GM10248 (cell line): ENCODE data around the gene SAMD1.

Experiments
- CTCF ChIA-PET: fragments of 300-600 bp; sonication (Branson Sonifier 250); formaldehyde crosslinking; extraction: SDS; loops from one replicate; lab custom pipeline; 2021; ENCODE audit warnings: antibody characterized with exemption; lab: Yijun Ruan, JAX
- POLR2A ChIA-PET: fragments of 350-650 bp; sonication (Branson Sonifier 250); formaldehyde crosslinking; extraction: SDS; loops from one replicate; lab custom pipeline; 2020; ENCODE audit warnings: antibody characterized with exemption; lab: Yijun Ruan, JAX
- DNase-seq: peaks from one replicate; pipeline ENCODE4 v3.0.0; 2012; ENCODE audit errors: extremely low spot score
- TF ChIP-seq, protein P1 (sequence below): IDR thresholded peaks from 2 replicates; pipeline ENCODE4 v1.5.1; 2012; ENCODE audit warnings: mild to moderate bottlenecking, low read depth; ENCODE audit errors: extremely low read depth, missing control alignments, control extremely low read depth

SAMD1 gene

DNA sequence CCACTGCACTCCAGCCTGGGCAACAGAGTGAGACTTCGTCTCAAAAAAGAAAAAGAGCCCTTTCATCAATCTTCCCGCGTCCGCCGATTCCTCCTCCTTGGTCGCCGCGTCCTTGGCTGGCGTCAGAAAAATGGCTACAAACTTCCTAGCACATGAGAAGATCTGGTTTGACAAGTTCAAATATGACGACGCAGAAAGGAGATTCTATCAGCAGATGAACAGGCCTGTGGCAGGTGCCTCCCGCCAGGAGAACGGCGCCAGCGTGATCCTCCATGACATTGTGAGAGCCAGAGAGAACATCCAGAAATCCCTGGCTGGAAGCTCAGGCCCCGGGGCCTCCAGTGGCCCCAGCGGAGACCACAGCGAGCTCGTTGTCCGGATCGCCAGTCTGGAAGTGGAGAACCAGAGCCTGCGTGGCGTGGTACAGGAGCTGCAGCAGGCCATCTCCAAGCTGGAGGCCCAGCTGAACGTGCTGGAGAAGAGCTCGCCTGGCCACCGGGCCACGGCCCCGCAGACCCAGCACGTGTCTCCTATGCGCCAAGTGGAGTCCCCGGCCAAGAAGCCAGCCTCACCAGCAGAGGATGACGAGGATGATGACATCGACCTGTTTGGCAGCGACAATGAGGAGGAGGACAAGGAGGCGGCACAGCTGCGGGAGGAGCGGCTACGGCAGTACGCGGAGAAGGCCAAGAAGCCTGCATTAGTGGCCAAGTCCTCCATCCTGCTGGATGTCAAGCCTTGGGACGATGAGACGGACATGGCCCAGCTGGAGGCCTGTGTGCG, 20.1 kb downstream of the SAMD1 start:
- ChIA-PET POLR2A (no interaction called here), CTCF (interaction anchor here (1.1 to 6.9 kb wide), 17 partner anchors 12 to 481 kb away, joined by 3 to 106 read pairs (median 7); partner anchors contain the start of genes ASF1B, IL27RA and PALM3)
- no peak for DNase-seq
- TF ChIP-seq, protein P1, sequence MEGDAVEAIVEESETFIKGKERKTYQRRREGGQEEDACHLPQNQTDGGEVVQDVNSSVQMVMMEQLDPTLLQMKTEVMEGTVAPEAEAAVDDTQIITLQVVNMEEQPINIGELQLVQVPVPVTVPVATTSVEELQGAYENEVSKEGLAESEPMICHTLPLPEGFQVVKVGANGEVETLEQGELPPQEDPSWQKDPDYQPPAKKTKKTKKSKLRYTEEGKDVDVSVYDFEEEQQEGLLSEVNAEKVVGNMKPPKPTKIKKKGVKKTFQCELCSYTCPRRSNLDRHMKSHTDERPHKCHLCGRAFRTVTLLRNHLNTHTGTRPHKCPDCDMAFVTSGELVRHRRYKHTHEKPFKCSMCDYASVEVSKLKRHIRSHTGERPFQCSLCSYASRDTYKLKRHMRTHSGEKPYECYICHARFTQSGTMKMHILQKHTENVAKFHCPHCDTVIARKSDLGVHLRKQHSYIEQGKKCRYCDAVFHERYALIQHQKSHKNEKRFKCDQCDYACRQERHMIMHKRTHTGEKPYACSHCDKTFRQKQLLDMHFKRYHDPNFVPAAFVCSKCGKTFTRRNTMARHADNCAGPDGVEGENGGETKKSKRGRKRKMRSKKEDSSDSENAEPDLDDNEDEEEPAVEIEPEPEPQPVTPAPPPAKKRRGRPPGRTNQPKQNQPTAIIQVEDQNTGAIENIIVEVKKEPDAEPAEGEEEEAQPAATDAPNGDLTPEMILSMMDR = no peak

DNA sequence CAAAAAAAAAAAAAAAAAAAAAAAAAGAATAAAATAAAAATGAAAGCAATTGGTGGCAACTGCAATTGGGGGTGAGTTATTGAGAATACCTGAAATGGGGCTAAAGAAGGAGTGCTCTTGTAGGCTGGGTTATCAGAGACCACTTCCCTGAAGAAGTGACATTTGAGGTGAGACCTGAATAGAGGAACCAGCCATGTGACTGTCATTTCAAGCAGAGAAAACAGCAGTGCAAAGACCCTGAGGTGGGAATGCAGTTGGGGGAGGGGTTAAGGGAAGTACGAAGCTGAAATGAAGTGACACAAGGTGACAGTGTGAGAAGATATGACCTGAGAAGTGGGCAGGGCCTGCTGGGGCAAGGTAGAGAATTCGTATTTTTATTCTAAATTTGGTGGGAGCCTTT, 24.4 kb downstream of the SAMD1 start:
- ChIA-PET POLR2A (no interaction called here), CTCF (interaction anchor here (1.4 kb wide), 1 partner anchor 34 kb away, joined by 3 read pairs; the partner anchor contains the start of gene IL27RA)
- no peak for DNase-seq
- TF ChIP-seq, protein P1 = no peak

DNA sequence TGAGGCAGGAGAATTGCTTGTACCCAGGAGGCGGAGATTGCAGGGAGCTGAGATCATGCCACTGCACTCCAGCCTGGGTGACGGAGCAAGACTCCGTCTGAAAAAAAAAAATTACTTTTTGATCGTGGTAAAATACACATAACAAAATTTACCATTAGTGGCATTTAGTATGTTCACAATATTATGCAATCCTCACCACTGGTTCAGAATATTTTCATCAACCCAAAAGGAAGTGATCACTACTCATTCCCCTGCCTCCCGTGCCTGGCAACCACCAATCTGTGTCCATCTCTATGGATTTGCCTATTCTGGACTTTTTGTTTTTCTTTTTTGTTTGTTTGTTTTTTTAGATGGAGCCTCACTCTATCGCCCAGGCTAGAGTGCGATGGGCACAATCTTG, 27.4 kb downstream of the SAMD1 start:
- POLR2A ChIA-PET = no interaction called here
- TF ChIP-seq, protein P1 = no peak
- CTCF ChIA-PET = no interaction called here
- no peak for DNase-seq

DNA sequence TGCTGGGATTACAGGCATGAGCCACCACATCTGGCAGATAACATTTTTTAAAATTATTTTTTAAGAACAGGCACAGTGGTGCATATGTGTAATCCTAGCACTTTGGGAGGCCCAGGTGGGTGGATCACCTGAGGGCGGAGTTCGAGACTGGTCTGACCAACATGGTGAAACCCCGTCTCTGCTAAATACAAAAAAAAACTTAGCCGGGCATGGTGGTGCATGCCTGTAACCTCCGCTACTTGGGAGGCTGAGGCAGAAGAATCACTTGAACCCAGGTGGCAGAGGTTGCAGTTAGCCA, 28.0 kb downstream of the SAMD1 start:
- ChIA-PET POLR2A (no interaction called here), CTCF (interaction anchor here (1.3 to 12.8 kb wide), 3 partner anchors 8 to 199 kb away, joined by 3 to 169 read pairs (median 106); partner anchors contain the start of gene MISP3)
- TF ChIP-seq, protein P1 = no peak
- no peak for DNase-seq

DNA sequence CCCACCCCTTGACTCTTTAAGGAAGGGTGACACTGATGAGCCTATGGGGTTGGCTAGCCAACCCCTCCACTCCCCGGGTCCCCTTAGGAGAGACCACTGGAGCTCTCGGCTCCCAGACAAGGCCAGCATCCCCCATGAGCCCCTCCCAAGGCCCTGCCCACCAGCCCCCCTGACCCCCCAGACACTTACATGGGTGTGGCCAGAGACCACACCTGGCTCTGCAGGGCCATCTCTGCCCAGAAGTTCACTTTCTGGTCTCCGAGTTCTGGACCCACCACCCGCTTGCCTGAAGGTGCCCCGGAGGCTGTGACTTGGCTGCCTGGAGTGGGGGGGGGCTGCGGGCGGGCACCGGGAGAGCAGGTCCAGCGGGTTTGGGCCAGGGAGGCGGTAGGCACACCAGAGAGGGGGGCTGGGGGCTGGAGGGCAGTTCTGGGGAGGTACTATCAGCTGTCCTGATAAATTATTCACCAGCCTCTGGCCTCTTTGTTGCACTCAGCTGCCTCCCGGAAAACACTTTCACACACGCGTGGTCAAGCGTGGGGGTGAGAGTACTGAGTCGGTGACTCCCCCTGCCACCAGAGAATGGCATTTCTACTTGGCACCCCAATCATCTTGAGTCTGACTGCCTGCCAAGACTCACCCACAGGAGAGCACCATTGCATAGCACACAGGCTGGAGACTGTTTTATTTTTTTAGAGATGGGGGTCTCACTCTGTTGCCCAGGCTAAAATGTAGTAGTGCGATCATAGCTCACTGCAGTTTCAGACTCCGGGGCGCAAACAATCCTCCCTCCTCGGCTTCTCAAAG, 28.6 kb downstream of the SAMD1 start, which contains the start of gene PALM3:
Gene PALM3, minus strand, starts transcription at position 326 of the 807 bp plus-strand sequence. Its CDS starts 96 bp downstream, at position 230.
- DNase-seq = no peak
- CTCF ChIA-PET = interaction anchor here (1.3 to 12.8 kb wide), 4 partner anchors 9 to 199 kb away, joined by 3 to 169 read pairs (median 55); partner anchors contain the start of gene MISP3
- POLR2A ChIA-PET = no interaction called here
- TF ChIP-seq, protein P1 = no peak

DNA sequence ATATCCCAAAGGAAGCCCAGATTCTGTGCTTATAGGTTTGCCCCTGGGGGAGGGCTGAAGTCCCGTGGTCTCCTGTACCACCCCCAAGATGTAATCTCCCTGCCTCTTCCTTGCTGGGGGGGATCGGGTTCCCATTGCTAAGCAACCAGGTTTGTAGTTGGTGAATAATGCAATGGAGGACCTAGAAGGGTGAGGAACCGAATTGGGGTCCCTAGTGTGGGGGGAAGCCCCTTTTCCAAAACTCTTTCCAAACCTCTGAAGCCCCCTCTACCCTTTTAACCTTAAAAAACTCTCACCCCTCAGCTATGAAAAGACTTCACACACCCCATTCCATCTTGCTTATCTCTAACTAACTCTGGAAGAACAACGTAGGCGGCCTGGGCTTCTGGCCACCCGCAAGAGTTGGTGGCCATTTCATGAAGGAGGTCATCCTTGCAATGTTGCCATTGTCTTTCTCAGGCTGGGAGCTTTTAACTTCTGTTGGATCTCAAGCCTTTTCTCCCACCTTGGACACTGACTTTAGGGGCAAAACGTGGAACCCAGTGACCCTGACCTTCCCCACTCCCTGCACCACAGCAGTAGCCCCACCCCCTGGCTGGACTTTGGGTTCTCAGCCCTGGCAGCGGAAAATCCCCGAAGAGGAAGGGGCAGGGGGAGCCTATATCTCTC, 29.3 kb downstream of the SAMD1 start:
- CTCF ChIA-PET = interaction anchor here (1.2 to 12.8 kb wide), 9 partner anchors 10 to 411 kb away, joined by 3 to 169 read pairs (median 7); partner anchors contain the start of genes IL27RA and MISP3
- POLR2A ChIA-PET = no interaction called here
- TF ChIP-seq, protein P1 = no peak
- no peak for DNase-seq
